MCF 10A (cell line): ENCODE measurements around the gene WNT2. TPM values are rescaled to one million over a fixed set of nuclear protein-coding genes. Genes with fewer than 3 reads are reported as not detected.
A peak's percentile ranks its signal among the peaks of the same experiment; 100 is the strongest.

ENCODE experiments used
- BruUV-seq: library from RNA; stranded (reverse); fragments of 400-500 nt; replicated peaks from 2 replicates; lab custom pipeline; 2021; lab: Mats Ljungman, UMichigan
- CTCF ChIA-PET: fragments of 300-600 bp; sonication (Branson Sonifier 250); formaldehyde crosslinking; extraction: SDS; loops from one replicate; lab custom pipeline; 2021; ENCODE audit warnings: antibody characterized with exemption, inconsistent platforms; lab: Yijun Ruan, JAX
- POLR2A ChIA-PET: fragments of 300-600, 350-650 bp; sonication (Branson Sonifier 250); formaldehyde crosslinking; extraction: SDS; loops from one replicate; lab custom pipeline; 2020; ENCODE audit warnings: antibody characterized with exemption, inconsistent platforms; lab: Yijun Ruan, JAX
- DNase-seq: peaks from one replicate; pipeline ENCODE4 v3.0.0-alpha.2; 2018; ENCODE audit not compliant: unreplicated experiment
- H3K27ac Mint-ChIP-seq: one replicate; pipeline ENCODE4 v1.8.0; 2022; ENCODE audit warnings: mild to moderate bottlenecking, low read depth, mixed read lengths; ENCODE audit not compliant: unreplicated experiment
- H3K27me3 Mint-ChIP-seq: one replicate; pipeline ENCODE4 v1.8.0; 2022; ENCODE audit warnings: mixed read lengths; ENCODE audit not compliant: insufficient read depth, unreplicated experiment
- H3K36me3 Mint-ChIP-seq: one replicate; pipeline ENCODE4 v1.8.0; 2022; ENCODE audit warnings: mild to moderate bottlenecking, moderate library complexity, mixed read lengths; ENCODE audit not compliant: insufficient read depth, unreplicated experiment
- H3K4me1 Mint-ChIP-seq: one replicate; pipeline ENCODE4 v1.8.0; 2022; ENCODE audit warnings: mixed read lengths; ENCODE audit not compliant: insufficient read depth, unreplicated experiment
- H3K4me3 Mint-ChIP-seq: one replicate; pipeline ENCODE4 v1.8.0; 2022; ENCODE audit warnings: mild to moderate bottlenecking, moderate library complexity, mixed read lengths; ENCODE audit not compliant: unreplicated experiment
- H3K9me3 Mint-ChIP-seq: one replicate; pipeline ENCODE4 v1.8.0; 2022; ENCODE audit warnings: mixed read lengths; ENCODE audit not compliant: unreplicated experiment
- intact Hi-C: fragments of 100-400 bp; cut with micrococcal nuclease; formaldehyde crosslinking; loops from 2 replicates; pipeline ENCODE4 v1.14.1; 2022
- total RNA-seq: library from RNA; stranded (reverse); gene quantifications from 2 replicates; pipeline ENCODE4 v1.2.3, GENCODE V29; 2022
- TF ChIP-seq, protein P1 (sequence below): fragments of 200-600 bp; IDR thresholded peaks from one replicate; pipeline ENCODE4 v1.8.0; 2022; ENCODE audit warnings: antibody characterized with exemption, mild to moderate bottlenecking; ENCODE audit not compliant: unreplicated experiment

Gene WNT2
- total RNA-seq, 1 experiment from 2014 or later: not detected

DNA sequence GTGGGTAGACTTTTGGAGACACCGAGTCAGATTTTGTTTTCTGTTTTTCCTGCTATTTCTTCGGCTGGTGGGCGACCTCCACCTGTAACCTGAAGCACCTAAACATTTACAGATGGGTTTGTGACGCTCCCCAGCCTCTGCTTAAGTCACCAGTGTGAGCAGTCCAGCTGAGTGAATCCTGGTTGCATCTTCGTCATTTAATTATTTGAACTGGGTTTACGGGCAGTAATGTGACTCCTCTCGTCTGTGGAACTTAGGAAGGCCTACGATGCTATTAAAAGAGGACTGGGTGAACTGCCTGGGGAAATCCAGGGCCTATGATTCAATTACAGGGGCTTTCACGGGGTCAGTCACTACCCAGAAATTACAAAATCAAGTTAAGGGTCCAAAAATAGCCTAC, 52.5 kb downstream of the WNT2 start:
- H3K27me3 Mint-ChIP-seq: no peaks in the 10 kb centered on the region
- POLR2A ChIA-PET: no interaction called here
- no peaks in the 10 kb centered on the region for H3K9me3 Mint-ChIP-seq
- peaks cover 20% of the 10 kb centered on the region for H3K4me1 Mint-ChIP-seq
- CTCF ChIA-PET: no interaction called here
- intact Hi-C loops: no loop called here
- DNase-seq: no peak
- H3K36me3 Mint-ChIP-seq: no peaks in the 10 kb centered on the region
- no TSS peak for BruUV-seq
- TF ChIP-seq, protein P1, sequence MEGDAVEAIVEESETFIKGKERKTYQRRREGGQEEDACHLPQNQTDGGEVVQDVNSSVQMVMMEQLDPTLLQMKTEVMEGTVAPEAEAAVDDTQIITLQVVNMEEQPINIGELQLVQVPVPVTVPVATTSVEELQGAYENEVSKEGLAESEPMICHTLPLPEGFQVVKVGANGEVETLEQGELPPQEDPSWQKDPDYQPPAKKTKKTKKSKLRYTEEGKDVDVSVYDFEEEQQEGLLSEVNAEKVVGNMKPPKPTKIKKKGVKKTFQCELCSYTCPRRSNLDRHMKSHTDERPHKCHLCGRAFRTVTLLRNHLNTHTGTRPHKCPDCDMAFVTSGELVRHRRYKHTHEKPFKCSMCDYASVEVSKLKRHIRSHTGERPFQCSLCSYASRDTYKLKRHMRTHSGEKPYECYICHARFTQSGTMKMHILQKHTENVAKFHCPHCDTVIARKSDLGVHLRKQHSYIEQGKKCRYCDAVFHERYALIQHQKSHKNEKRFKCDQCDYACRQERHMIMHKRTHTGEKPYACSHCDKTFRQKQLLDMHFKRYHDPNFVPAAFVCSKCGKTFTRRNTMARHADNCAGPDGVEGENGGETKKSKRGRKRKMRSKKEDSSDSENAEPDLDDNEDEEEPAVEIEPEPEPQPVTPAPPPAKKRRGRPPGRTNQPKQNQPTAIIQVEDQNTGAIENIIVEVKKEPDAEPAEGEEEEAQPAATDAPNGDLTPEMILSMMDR: no peak
- H3K27ac Mint-ChIP-seq: peak overlapping the region; percentile 78
- no peak overlapping the region for H3K4me3 Mint-ChIP-seq

DNA sequence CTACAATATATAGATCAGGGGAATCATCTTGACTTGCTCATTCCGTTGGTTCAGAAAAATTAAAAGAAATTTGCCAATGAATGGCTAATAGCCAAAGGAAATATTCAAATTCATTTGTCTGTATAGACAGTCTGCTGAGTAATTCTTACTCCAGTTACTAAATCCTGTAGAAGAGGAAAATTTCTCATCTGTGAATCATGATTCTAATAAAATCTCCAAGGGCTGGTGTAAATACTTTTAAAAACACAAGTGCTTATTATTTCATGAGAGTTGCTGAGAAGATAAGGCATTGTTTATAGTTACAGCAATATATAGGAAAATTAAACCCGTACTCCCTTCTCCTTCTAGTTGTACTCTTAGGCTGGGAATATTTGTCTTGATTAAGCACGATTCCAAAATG, 53.0 kb downstream of the WNT2 start:
- TF ChIP-seq, protein P1: no peak
- Mint-ChIP-seq H3K4me3 (peak overlapping the region; percentile 43), H3K27ac (peak overlapping the region; percentile 78), H3K36me3 (no peaks in the 10 kb centered on the region), H3K4me1 (peaks cover 20% of the 10 kb centered on the region), H3K27me3 (no peaks in the 10 kb centered on the region), H3K9me3 (no peaks in the 10 kb centered on the region)
- intact Hi-C loops: no loop called here
- CTCF ChIA-PET: no interaction called here
- POLR2A ChIA-PET: no interaction called here
- BruUV-seq: no TSS peak
- DNase-seq: peak; percentile 23

DNA sequence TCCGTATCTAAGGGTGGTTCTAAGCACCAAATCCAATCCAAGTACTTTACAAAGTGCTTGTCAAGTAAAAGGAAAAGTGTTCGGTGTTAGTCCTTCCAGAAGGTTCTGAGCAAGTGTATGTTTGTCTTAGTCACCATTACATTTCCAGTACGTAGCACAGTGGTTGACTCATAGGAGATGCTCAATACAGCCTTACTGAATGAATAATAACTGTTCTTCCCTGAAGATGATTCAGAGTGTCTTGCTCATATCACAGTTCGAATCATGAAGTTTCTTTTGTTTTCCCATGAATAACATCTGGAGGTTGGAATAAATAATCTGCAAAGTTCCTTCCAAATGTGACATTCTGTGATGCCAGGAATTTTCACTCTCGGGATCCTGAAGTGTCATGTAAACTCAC, 53.4 kb downstream of the WNT2 start:
- Mint-ChIP-seq H3K9me3 (no peaks in the 10 kb centered on the region), H3K4me3 (peak overlapping the region; percentile 43), H3K27ac (peak overlapping the region; percentile 78), H3K36me3 (no peaks in the 10 kb centered on the region), H3K4me1 (peaks cover 19% of the 10 kb centered on the region), H3K27me3 (no peaks in the 10 kb centered on the region)
- DNase-seq: peak; percentile 83
- intact Hi-C loops: no loop called here
- ChIA-PET CTCF (no interaction called here), POLR2A (no interaction called here)
- BruUV-seq: no TSS peak
- TF ChIP-seq, protein P1: no peak

DNA sequence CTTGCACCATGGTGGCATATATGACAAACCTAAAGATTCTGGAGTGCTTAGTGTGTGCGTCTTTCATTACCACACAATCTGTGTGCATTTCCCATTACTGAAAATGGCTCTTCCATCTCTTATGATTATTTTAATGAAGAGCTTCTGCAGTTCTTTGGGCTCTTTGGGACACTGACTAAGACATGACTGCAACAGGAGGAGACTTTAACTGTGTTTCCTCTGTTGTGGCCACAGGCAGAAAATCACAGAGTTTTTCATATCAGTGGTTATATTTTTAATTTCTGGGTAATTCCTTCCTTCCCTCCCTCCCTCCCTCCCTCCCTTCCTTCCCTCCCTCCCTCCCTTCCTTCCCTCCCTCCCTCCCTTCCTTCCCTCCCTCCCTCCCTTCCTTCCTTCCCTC, 58.1 kb downstream of the WNT2 start:
- POLR2A ChIA-PET: interaction anchor here (1.7 kb wide), 1 partner anchor 10 kb away, joined by 3 read pairs; no protein-coding TSS in a partner anchor
- CTCF ChIA-PET: interaction anchor here (0.6 to 1.2 kb wide), 3 partner anchors 83 to 699 kb away, joined by 3 read pairs; no protein-coding TSS in a partner anchor
- no peak overlapping the region for H3K27ac Mint-ChIP-seq
- H3K9me3 Mint-ChIP-seq: no peaks in the 10 kb centered on the region
- no peak overlapping the region for H3K4me3 Mint-ChIP-seq
- no peaks in the 10 kb centered on the region for H3K27me3 Mint-ChIP-seq
- no peak for DNase-seq
- no peaks in the 10 kb centered on the region for H3K36me3 Mint-ChIP-seq
- peaks cover 16% of the 10 kb centered on the region for H3K4me1 Mint-ChIP-seq
- BruUV-seq: no TSS peak
- TF ChIP-seq, protein P1: no peak
- intact Hi-C loops: no loop called here
